Type B pancreatic cell (in vitro differentiated cells): Measurements from ENCODE around the gene SEMA4A. TPM values are rescaled to one million over a fixed set of nuclear protein-coding genes. Genes with fewer than 3 reads are reported as not detected.

Source experiments
- DNase-seq: peaks from one replicate; pipeline ENCODE4 v3.0.0; 2021; ENCODE audit warnings: mixed read lengths; ENCODE audit not compliant: unreplicated experiment; ENCODE audit errors: extremely low spot score
- H3K27ac Mint-ChIP-seq: 2 replicates; pipeline ENCODE4 v1.8.0; 2021; ENCODE audit warnings: mild to moderate bottlenecking, mixed read lengths
- H3K27me3 Mint-ChIP-seq: 2 replicates; pipeline ENCODE4 v1.8.0; 2021; ENCODE audit warnings: mixed read lengths
- H3K36me3 Mint-ChIP-seq: 2 replicates; pipeline ENCODE4 v1.8.0; 2021; ENCODE audit warnings: mixed read lengths
- H3K4me1 Mint-ChIP-seq: one replicate; pipeline ENCODE4 v1.8.0; 2021; ENCODE audit warnings: mixed read lengths; ENCODE audit not compliant: unreplicated experiment
- H3K4me3 Mint-ChIP-seq: 2 replicates; pipeline ENCODE4 v1.8.0; 2021; ENCODE audit warnings: mild to moderate bottlenecking, mixed read lengths
- H3K9me3 Mint-ChIP-seq: 2 replicates; pipeline ENCODE4 v1.8.0; 2021; ENCODE audit warnings: mixed read lengths
- total RNA-seq: library from RNA; stranded (reverse); gene quantifications from 2 replicates; pipeline ENCODE4 v1.2.1, GENCODE V29; 2021; ENCODE audit warnings: low replicate concordance
- TF ChIP-seq, protein P1 (sequence below): fragments of 200-600 bp; sonication (generic); conservative IDR thresholded peaks from 2 replicates; pipeline ENCODE4 v1.5.0; 2021; ENCODE audit warnings: antibody characterized with exemption, mild to moderate bottlenecking

Gene SEMA4A
- total RNA-seq, 1 donor from 2014 or later: 7.1 TPM

DNA sequence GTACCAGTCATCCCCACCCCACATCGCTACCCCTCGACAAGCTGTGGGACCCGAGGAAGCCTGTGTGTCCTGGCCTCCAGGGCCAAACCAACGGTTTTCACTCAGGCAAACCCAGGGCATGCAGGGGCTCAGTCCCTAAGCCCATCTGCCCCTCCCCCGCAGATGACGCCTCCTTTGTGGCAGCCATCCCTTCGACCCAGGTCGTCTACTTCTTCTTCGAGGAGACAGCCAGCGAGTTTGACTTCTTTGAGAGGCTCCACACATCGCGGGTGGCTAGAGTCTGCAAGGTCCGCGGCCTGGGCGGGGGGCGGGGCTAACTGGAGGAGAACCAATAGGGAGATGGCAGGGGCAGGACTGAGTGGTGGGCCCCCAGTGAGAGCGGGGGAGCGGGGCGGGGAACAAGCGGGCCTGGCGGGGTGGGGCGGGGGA is 7.4 kb downstream of the SEMA4A start:
- Mint-ChIP-seq H3K36me3 (no peaks in the 10 kb centered on the region), H3K4me1 (peaks cover 7% of the 10 kb centered on the region), H3K4me3 (peak overlapping the region; percentile 77), H3K27ac (no peak overlapping the region), H3K27me3 (no peaks in the 10 kb centered on the region), H3K9me3 (no peaks in the 10 kb centered on the region)
- TF ChIP-seq, protein P1, sequence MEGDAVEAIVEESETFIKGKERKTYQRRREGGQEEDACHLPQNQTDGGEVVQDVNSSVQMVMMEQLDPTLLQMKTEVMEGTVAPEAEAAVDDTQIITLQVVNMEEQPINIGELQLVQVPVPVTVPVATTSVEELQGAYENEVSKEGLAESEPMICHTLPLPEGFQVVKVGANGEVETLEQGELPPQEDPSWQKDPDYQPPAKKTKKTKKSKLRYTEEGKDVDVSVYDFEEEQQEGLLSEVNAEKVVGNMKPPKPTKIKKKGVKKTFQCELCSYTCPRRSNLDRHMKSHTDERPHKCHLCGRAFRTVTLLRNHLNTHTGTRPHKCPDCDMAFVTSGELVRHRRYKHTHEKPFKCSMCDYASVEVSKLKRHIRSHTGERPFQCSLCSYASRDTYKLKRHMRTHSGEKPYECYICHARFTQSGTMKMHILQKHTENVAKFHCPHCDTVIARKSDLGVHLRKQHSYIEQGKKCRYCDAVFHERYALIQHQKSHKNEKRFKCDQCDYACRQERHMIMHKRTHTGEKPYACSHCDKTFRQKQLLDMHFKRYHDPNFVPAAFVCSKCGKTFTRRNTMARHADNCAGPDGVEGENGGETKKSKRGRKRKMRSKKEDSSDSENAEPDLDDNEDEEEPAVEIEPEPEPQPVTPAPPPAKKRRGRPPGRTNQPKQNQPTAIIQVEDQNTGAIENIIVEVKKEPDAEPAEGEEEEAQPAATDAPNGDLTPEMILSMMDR: no peak
- peak; percentile 80 for DNase-seq

DNA sequence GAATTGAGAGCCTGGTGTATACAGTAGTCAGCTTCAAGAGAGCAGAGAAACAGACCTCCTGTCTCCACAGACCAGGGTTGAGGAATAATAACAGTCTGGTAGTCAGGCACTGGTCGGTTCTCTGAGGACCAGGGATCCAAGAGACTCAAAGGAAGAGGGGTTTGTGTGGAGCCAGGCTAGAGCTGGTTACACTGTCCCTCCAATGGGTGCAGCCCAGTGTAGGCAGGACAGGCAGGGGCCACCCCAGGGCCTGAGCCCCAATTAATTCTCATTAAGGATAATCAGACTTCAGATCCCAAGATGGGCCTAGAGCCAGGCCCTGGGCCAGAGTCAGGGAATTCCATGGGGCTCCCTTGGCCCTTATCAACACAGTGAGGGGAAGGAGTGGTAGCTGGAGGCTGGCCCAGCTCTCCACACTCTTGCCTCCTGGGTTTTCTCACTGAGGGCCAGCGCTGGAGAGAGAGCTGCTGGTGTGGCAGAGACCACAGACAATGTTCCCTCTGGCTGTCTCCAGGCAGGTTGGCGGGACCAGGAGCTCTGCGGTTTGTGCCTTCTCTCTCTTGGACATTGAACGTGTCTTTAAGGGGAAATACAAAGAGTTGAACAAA is 9.1 kb downstream of the SEMA4A start:
- no peak for DNase-seq
- Mint-ChIP-seq H3K9me3 (no peaks in the 10 kb centered on the region), H3K4me1 (peaks cover 7% of the 10 kb centered on the region), H3K4me3 (no peak overlapping the region), H3K27ac (no peak overlapping the region), H3K36me3 (no peaks in the 10 kb centered on the region), H3K27me3 (no peaks in the 10 kb centered on the region)
- TF ChIP-seq, protein P1: no peak

DNA sequence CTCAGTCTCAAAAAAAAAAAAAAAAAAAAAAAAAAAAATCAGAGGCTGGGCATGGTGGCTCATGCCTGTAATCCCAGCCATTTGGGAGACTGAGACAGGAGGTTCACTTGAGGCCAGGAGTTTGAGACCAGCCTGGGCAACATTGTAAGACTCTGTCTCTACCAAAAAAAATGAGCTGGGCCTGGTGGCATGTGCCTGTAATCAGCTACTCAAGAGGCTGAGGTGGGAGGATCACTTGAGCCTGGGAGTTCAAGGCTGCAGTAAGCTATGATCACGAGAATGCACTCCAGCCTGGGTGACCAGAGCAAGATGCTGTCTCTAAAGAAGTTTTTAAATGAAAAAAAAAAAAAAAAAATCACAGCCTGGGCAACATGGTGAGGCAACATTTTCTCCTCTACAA is 10.3 kb downstream of the SEMA4A start:
- no peak overlapping the region for H3K4me3 Mint-ChIP-seq
- DNase-seq: no peak
- H3K27me3 Mint-ChIP-seq: no peaks in the 10 kb centered on the region
- H3K36me3 Mint-ChIP-seq: no peaks in the 10 kb centered on the region
- no peaks in the 10 kb centered on the region for H3K9me3 Mint-ChIP-seq
- TF ChIP-seq, protein P1: no peak
- peaks cover 7% of the 10 kb centered on the region for H3K4me1 Mint-ChIP-seq
- no peak overlapping the region for H3K27ac Mint-ChIP-seq

DNA sequence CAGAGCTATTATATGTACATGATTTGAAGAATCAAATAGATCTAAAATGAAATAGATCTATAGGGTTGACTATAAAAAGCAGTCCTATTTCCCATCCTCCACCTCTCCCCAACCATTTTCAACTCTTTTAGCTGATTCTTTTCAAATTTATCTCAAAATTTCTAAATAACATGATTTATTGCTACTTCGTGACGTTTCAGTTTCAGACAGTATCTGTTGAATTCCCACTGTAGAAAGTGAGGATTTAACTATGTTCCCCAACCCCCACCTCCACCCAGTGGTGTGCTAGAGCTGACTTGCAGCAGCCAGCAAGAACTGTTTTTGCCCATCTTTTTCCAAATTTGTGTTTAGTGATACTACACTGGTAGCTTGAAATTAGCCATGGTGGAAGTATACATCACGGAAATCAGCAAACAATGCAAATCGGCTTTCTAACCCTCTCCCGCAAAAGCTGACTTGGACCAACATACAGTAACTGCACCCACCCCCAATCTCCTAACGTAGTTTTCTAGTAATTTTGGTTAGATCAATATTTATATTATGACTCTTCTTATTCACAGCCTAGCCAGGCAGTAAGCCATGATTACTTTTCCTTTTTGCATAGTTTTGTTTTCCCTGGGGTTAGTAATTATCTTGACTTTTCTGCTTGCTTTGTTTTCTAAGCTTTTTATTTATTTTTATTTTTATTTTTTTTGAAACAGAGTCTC is 10.9 kb downstream of the SEMA4A start:
- Mint-ChIP-seq H3K27me3 (no peaks in the 10 kb centered on the region), H3K36me3 (no peaks in the 10 kb centered on the region), H3K27ac (no peak overlapping the region), H3K4me3 (no peak overlapping the region), H3K4me1 (peaks cover 7% of the 10 kb centered on the region), H3K9me3 (no peaks in the 10 kb centered on the region)
- TF ChIP-seq, protein P1: no peak
- DNase-seq: no peak

DNA sequence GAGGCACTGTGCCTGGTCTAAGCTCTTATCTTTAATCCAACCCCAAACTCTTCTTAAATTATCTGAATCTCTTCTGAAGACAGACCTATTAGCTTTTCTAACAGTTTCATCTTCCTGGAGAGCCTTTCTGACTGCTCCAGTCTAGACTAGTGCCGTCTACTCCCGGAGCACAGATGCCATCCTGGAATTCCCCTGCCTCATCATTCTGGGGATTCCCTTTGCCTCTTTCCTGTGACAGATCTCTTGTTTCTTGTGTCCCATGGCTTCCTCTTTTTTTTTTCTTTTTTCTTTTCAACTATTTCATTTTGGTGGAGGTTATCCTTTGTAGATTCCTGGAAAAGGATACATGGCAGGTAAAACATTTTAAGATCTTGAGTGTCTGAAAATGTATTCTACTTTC is 11.7 kb downstream of the SEMA4A start:
- H3K4me3 Mint-ChIP-seq: no peak overlapping the region
- H3K4me1 Mint-ChIP-seq: peaks cover 7% of the 10 kb centered on the region
- no peaks in the 10 kb centered on the region for H3K36me3 Mint-ChIP-seq
- H3K27me3 Mint-ChIP-seq: no peaks in the 10 kb centered on the region
- no peaks in the 10 kb centered on the region for H3K9me3 Mint-ChIP-seq
- DNase-seq: no peak
- H3K27ac Mint-ChIP-seq: no peak overlapping the region
- TF ChIP-seq, protein P1: no peak
